Colonic mucosa (tissue), 4 donors: Measurements from ENCODE around the gene ARSK. TPM values are rescaled to one million over a fixed set of nuclear protein-coding genes. Genes with fewer than 3 reads are reported as not detected.

Source experiments
- DNase-seq: peaks from one replicate; pipeline ENCODE4 v3.0.0-alpha.2; 2020
- H3K27ac ChIP-seq: fragments of 200-600 bp; one replicate; pipeline ENCODE4 v1.8.0; 2021
- H3K27me3 ChIP-seq: fragments of 200-600 bp; one replicate; pipeline ENCODE4 v1.8.0; 2021
- H3K36me3 ChIP-seq: fragments of 200-600 bp; one replicate; pipeline ENCODE4 v1.8.0; 2021
- H3K4me1 ChIP-seq: fragments of 200-600 bp; one replicate; pipeline ENCODE4 v1.8.0; 2021; ENCODE audit warnings: mild to moderate bottlenecking
- H3K4me3 ChIP-seq: fragments of 200-600 bp; one replicate; pipeline ENCODE4 v1.8.0; 2021
- H3K9ac ChIP-seq, 2 donors: one replicate each; pipeline ENCODE4 v1.7.0; 2013; ENCODE audit warnings: control low read depth in 2 of 2, low read depth in 2 of 2, low read length in 2 of 2
- H3K9me3 ChIP-seq: fragments of 200-600 bp; one replicate; pipeline ENCODE4 v1.8.0; 2021
- CTCF ChIP-seq: fragments of 200-600 bp; IDR thresholded peaks from one replicate; pipeline ENCODE4 v1.8.0; 2022; ENCODE audit warnings: antibody characterized with exemption, mild to moderate bottlenecking
- intact Hi-C: fragments of 100-400 bp; cut with DNase I; formaldehyde crosslinking; loops from one replicate; pipeline ENCODE4 v1.14.1; 2022
- total RNA-seq, 2 donors: library from RNA; stranded (reverse); fragmentation: NEBNext Ultra II Directional in 1 of 2; extraction: Animal tissue kit (Norgen Biotek cat#: 25700) in 1 of 2; gene quantifications; one replicate each; pipeline ENCODE4 v1.2.1, GENCODE V29; 2021
- donor health status: healthy.
- donor health status: DM: no; HTN: no; CAD: no.
- donor health status: DM: no; HTN: no; CAD: no.

The ARSK gene
- total RNA-seq, 2 donors from 2014 or later: 3.7 to 4.3 TPM

- Histone ChIP-seq H3K4me3 (no peak overlapping the region), H3K9ac (no peak overlapping the region), H3K9me3 (no peaks in the 10 kb centered on the region), H3K27ac (no peak overlapping the region), H3K27me3 (no peaks in the 10 kb centered on the region), H3K4me1 (no peaks in the 10 kb centered on the region), H3K36me3 (no peaks in the 10 kb centered on the region)
- intact Hi-C loops: no loop called here
- TF ChIP-seq CTCF: no peak
- DNase-seq: no peak
Observed at GRCh38 chr5:95519681-95520080, 35.2 kb upstream of the ARSK start.

- H3K36me3 ChIP-seq: no peaks in the 10 kb centered on the region
- DNase-seq: no peak
- TF ChIP-seq CTCF: no peak
- H3K4me1 ChIP-seq: no peaks in the 10 kb centered on the region
- H3K27ac ChIP-seq: no peak overlapping the region
- H3K9ac ChIP-seq: no peak overlapping the region
- no peak overlapping the region for H3K4me3 ChIP-seq
- H3K27me3 ChIP-seq: no peaks in the 10 kb centered on the region
- intact Hi-C loops: no loop called here
- H3K9me3 ChIP-seq: no peaks in the 10 kb centered on the region
Observed at GRCh38 chr5:95520206-95520605, 34.7 kb upstream of the ARSK start.

GRCh38 chr5:95524423-95524822, 30.5 kb upstream of the ARSK start:
- Histone ChIP-seq H3K9me3 (no peaks in the 10 kb centered on the region), H3K27ac (no peak overlapping the region), H3K9ac (no peak overlapping the region), H3K36me3 (no peaks in the 10 kb centered on the region), H3K4me1 (no peaks in the 10 kb centered on the region), H3K4me3 (no peak overlapping the region), H3K27me3 (no peaks in the 10 kb centered on the region)
- no peak for DNase-seq
- TF ChIP-seq CTCF: no peak
- intact Hi-C loops: no loop called here

GRCh38 chr5:95526871-95527270, 28.0 kb upstream of the ARSK start:
- Histone ChIP-seq H3K36me3 (no peaks in the 10 kb centered on the region), H3K27ac (no peak overlapping the region)
- intact Hi-C loops: no loop called here

GRCh38 chr5:95528565-95528964, 26.3 kb upstream of the ARSK start:
- Histone ChIP-seq H3K27me3 (no peaks in the 10 kb centered on the region), H3K9ac (no peak overlapping the region), H3K27ac (no peak overlapping the region), H3K36me3 (no peaks in the 10 kb centered on the region), H3K9me3 (no peaks in the 10 kb centered on the region), H3K4me1 (no peaks in the 10 kb centered on the region), H3K4me3 (no peak overlapping the region)
- intact Hi-C loops: no loop called here
- DNase-seq: no peak
- no peak for TF ChIP-seq CTCF

More at GRCh38 chr5:95526871-95527270, 28.0 kb upstream of the ARSK start:
- no peak for DNase-seq
- H3K4me1 ChIP-seq: no peaks in the 10 kb centered on the region
- H3K9ac ChIP-seq: no peak overlapping the region
- no peaks in the 10 kb centered on the region for H3K9me3 ChIP-seq
- no peaks in the 10 kb centered on the region for H3K27me3 ChIP-seq
- no peak for TF ChIP-seq CTCF
- H3K4me3 ChIP-seq: no peak overlapping the region

GRCh38 chr5:95530416-95530815, 24.5 kb upstream of the ARSK start:
- H3K9me3 ChIP-seq: no peaks in the 10 kb centered on the region
- no peak overlapping the region for H3K9ac ChIP-seq
- no peaks in the 10 kb centered on the region for H3K27me3 ChIP-seq
- no peaks in the 10 kb centered on the region for H3K4me1 ChIP-seq
- TF ChIP-seq CTCF: no peak
- no peaks in the 10 kb centered on the region for H3K36me3 ChIP-seq
- H3K27ac ChIP-seq: no peak overlapping the region
- intact Hi-C loops: no loop called here
- no peak overlapping the region for H3K4me3 ChIP-seq
- no peak for DNase-seq
